ENCODE data around the gene HIGD2A.

GRCh38 chr5:176366232-176366894 lies 22.2 kb upstream of the HIGD2A start:
- TF ChIP-seq, protein P1, sequence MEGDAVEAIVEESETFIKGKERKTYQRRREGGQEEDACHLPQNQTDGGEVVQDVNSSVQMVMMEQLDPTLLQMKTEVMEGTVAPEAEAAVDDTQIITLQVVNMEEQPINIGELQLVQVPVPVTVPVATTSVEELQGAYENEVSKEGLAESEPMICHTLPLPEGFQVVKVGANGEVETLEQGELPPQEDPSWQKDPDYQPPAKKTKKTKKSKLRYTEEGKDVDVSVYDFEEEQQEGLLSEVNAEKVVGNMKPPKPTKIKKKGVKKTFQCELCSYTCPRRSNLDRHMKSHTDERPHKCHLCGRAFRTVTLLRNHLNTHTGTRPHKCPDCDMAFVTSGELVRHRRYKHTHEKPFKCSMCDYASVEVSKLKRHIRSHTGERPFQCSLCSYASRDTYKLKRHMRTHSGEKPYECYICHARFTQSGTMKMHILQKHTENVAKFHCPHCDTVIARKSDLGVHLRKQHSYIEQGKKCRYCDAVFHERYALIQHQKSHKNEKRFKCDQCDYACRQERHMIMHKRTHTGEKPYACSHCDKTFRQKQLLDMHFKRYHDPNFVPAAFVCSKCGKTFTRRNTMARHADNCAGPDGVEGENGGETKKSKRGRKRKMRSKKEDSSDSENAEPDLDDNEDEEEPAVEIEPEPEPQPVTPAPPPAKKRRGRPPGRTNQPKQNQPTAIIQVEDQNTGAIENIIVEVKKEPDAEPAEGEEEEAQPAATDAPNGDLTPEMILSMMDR (IDR thresholded peaks at IDR 0.05), result no peak
- TF ChIP-seq POLR2A (IDR thresholded peaks at IDR 0.05), result no peak

Measured in body of pancreas (tissue), 4 donors.